Daoy (cell line): Measurements from ENCODE around the gene PCID2. TPM values are rescaled to one million over a fixed set of nuclear protein-coding genes. Genes with fewer than 3 reads are reported as not detected.
A peak's percentile ranks its signal among the peaks of the same experiment; 100 is the strongest.

Experiments
- DNase-seq: peaks from one replicate; pipeline ENCODE4 v3.0.0-alpha.2; 2015; ENCODE audit warnings: low read depth
- total RNA-seq: library from RNA; depleted of rRNA; stranded (reverse); fragments of >200 nt; shearing (Covaris generic); gene quantifications from 2 replicates; pipeline ENCODE4 v1.2.3, GENCODE V29; 2014

Gene PCID2
- total RNA-seq, 1 experiment from 2014 or later, result 43.3 TPM

DNA sequence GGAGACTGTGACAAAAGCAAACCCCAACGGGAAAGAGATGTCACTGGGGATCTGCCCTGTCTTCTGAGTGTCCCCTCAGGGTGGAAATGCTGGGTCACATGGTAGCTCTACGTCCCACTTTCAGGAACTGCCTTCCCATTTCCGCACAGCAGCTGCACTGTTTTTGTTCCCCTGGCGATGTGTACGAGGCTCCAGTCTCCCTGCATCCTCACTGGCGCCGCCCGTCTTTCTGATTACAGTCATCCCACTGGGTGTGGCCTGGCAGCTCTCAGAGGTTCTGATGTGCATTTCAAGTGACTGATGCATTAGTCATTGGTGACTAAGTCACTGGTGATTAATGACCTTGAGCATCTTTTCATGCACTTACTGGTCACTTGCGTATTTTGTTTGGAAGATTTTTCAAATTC lies 21.2 kb downstream of the PCID2 start:
- peak; percentile 97 for DNase-seq

DNA sequence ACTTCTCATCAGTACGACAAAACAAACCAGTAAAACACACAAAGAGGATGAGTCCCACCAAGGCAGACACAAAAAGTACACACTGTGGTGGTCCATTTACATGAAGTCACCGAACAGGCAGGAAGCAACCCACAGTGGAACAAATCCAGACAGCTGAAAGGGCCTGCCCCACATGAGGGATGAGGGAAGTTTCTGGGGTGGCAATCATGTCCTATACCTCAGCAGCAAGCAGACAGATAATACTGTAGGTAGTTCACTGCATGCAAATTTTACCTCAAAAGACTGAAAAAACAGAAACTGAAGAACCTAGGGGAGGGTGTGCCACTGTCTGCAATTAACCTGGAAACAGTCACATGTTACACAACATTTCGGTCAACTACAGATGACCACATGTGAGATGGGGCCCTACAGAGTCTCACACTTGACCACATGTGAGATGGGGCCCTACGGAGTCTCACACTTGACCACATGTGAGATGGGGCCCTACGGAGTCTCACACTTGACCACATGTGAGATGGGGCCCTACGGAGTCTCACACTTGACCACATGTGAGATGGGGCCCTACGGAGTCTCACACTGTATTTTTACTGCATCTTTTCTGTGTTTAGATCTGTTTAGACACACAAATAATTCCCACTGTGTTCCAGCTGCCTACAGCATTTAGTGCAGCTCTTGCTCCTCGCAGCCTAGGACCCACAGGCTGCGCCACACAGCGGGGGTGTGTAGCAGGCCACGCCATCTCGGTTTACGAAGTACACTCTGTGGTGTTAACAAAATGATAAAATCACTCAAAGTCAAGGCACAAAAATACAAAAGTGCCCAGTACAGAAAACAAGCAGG lies 22.2 kb downstream of the PCID2 start:
- no peak for DNase-seq

DNA sequence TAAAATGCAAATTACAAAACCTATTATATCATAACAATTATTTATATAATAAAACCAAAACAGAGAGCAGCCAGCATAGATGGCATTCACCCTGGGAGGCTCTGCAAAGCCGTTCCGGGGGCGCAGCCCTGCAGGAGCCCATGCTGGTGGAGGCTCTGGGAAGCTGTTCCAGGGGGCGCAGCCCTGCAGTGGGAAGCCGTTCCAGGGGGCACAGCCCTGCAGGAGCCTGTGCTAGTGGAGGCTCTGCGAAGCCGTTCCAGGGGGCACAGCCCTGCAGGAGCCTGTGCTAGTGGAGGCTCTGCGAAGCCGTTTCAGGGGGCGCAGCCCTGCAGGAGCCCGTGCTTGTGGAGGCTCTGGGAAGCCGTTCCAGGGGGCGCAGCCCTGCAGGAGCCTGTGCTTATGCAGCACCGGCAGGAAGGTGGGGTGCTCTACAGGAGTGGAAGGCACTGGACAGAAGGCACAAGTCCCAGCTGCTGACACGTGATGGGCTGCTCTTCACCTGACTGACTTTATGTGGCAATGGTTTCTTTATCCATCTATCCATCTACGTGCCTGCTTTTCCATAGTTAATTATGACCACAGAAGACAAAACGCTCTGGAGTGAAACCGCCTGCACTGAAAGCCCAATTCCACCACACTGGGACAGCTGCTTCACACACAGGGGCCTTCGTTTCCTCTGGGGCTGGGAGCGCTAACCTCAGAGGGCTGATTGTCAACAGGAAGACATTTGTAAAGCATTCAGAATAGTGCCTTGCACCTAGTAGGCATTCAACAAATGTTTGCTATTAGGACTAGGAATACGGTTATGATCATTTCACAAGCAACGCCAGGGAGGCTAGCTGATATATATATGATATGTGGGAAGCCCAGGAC lies 23.7 kb downstream of the PCID2 start:
- DNase-seq, result no peak

DNA sequence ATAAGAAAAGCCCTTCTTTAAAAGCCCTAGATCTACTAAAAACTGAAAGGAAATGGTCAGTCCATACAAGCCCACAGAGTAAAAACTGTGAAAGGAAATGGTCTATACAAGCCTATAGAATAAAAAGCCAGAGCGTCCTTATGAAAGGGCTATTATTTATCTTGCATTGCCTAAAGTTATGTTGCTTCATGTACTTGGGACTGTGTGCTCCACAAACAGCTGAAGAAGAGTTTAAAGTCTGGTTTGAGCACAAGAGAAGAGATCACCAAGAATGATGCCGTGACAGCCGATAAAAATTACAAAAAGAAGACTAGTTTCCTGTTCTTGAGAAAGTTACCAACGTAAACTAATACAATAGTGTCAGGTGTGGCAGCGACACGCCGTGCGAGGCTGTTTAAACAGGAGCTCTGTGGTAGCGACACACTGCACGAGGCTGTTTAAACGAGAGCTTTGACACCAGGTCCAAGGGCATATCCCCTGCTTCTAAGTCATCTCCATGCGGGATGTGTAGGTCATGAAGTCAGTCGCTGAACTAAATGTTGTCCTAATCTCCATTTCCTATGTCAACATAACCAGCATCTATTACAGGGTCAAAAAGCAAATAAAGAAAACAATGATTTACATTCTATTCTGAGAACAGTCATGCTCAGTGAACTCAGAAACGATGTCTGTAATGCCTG lies 24.9 kb downstream of the PCID2 start:
- no peak for DNase-seq

DNA sequence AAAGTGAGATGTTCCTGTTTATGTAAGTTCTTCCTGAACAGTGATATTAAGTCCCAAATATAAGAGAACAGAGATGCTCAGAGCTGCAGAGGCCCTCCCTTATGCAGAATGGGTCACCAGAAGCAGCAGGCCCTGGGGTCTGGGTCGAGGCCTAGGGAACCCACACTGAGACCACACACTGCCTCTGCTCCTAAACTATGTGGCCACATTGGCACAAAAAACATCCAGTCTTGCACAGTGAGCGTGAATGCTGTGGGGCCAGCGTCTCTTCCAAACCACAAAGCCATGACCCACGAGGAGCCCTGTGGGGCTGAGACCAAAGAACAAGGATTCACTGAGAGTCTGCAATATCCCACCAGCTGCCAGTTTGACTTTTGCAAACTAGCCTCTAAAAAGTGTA lies 26.4 kb downstream of the PCID2 start:
- no peak for DNase-seq

DNA sequence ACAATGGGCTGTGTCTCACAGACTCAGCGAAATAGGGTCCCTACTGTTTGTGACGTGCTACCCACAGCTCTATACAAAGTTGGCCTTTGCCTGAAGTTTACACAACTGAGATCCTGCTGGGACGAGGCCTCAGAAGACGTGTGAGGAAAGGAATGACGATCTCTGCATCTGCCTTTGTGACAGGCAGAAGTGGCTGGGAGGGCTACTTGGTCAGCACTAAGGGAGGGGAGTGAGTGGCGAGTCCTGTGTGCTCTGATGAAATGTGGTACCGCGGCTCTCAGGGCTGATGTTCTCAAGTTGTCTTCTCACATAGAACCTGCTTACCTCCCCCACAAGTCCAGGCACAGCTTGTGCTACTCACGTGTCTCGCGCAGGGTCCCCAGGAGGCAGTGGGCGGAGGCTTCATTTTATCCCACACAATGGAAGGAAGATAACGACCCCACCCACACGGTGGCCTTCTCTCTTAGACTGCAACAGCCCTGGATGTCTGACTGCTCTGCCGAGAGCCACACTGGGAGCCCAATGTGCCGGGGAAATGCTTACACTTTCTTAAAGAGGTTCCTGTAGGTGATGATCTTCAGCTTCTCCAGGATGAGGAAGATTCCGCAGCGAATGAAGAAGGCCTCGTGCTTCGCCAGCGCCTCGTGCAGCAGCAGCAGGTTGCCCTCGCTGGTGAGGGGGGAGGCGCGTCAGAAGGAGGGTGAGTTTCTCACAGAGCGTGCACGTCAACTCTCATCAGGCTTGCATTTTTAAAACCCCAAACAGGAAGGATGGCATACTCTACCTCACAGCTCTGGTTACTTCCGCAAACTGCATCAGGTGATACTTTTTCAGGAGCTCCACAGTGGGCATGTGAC lies 28.9 kb downstream of the PCID2 start:
- no peak for DNase-seq

DNA sequence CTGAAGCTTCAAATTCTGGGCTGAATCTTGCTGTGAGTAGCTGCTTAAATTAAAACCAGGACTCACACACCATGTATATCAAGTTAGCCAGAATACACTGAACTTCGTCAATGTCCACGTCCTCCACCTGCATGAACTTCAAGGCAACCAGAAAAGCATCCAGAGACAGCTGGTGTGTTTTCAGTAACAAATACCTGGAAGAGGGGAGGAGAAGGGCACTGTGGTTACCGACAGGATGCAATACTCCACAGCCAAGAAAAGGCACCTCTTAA lies 29.6 kb downstream of the PCID2 start:
- no peak for DNase-seq

DNA sequence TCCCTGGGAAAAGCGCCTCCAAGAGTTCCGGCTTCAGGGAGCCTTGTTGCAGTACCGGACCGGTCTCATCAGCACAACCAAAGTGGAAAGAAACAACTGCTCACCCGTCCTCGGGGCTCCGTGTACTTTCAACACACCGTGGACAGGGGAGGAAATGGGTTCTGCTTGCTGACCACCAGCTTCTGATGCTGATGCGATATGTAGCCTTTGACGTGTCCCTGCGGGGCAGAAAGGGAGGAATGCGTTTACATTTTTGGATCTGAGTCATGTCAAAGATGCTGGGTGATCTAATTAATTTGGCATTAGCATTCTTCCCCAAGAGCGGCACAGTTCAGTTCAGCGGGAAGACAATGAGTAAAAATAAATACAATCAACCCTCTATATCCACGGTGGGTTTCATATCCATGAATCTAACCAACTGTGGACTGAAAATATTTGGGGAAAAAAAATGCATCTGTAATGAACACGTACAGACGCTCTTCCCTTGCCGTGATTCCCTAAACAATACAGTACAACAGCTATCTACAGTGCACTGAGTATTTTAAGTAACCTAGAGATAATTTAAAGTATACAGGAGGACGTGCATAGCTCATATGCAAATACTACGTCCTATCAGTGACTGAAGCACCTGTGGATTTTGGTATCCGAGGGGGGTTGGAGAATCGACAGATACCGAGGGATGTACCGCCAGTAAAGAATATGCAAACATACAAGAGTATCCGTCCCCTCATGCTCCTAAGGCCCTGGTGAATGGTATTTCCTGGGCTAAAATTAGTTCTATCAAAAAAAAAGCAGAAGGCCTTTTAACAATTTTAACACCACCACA lies 30.2 kb downstream of the PCID2 start:
- DNase-seq, result peak; percentile 78

DNA sequence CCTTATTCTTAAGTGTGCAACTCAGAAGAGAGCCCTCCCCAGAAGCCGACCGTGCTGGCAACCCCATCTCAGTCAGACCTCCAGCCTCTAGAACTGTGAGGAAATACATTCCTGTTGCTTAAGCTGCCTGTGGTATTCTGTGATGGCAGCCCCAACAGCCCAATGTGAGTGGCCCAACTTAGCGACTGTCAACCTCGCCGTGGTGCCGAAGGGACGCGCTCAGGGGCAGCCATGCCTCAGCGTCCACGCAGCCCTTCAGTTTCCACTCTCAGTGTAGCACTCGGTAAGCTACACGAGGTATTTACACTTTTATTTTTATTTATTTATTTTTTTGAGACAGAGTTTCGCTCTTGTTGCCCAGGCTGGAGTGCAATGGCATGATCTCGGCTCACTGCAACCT lies 31.6 kb downstream of the PCID2 start:
- DNase-seq, result no peak

DNA sequence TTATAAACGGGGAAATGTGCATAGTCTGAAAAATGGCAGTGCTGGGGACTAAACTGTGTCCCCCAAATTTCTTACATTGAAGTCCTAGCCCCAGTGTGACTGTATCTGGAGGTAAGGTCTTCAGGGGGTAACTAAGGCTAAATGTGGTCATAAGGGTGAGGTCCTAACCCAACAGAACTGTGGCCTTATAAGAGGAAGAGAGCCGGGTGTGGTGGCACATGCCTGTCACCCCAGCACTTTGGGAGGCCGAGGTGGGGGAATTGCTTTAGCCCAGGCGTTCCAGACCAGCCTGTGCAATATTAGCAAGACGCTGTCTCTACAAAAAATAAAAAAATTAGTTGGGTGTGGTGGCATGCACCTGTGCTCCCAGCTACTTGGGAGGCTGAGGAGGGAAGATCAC lies 32.2 kb downstream of the PCID2 start:
- no peak for DNase-seq

DNA sequence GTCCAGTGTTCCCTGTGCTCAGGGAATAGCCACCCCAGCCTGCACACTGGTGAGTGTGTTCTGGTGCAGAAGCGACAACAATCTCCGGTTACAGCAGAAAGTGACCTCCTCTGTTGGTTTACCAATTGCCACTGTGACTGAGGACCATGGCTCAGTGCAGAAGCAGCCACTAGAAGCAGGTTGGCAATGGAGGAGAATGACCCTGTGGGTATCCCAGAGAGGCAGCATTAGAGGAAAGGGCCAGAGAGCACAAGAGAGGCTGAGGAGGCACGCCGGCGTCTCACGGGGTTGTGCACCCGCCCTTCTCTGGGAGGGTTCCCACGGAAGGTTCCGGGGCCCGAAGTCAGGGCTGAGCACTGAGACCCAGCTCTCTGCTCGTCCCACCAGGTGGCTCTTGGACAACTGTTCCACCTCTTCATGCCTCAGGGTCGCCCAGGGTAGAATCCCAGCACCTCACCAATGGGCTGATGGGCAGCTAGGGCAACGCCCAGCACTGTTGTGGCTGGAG lies 36.0 kb downstream of the PCID2 start:
- DNase-seq, result no peak

DNA sequence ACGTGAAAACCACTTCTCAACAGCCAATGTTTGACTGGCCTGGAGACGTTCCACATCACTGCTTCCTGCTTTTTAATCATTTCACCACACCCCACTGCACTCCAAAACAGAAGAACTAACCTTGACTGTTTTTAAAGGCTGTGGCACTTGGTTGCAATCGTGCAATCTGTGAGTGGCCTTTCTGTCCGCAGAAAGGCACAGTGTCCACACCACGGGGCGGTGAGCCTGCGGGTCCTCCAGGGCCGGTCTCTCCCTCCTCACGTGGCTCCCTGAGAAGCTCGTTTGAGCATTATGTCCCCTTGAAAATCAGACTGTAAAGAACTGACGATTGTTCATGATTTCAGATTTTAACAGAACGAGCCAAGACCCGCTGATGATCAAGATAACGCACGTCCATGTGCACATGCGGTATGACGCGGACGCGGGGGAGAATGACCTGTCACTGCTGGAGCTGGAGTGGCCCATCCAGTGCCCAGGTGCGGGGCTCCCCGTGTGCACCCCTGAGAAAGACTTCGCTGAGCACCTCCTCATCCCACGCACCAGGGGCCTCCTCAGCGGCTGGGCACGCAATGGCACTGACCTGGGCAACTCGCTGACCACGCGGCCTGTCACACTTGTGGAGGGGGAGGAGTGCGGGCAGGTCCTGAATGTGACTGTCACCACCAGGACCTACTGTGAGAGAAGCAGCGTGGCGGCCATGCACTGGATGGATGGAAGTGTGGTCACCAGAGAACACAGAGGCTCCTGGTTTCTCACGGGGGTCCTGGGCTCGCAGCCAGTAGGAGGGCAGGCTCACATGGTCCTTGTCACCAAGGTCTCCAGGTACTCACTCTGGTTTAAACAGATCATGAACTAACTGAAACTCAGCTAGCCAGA lies 37.0 kb downstream of the PCID2 start:
- no peak for DNase-seq

DNA sequence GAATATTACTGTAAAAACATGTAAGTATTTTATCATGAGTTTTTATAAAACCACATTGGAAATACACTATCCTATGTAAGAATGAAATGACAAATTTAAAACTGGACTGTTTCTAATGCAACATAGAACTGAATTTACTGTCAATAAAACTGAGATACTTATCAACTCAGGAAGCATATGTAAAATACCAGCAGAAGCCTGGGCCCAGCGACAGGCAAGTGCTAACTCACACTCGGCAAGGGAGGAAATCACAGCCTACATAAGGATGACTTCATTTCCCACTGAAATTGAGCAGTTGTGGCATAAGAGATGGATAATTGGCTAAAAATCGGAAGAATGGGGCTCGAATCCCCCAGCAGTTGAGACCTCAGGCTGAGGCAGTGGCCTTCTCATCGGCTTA lies 38.0 kb downstream of the PCID2 start:
- DNase-seq, result no peak

DNA sequence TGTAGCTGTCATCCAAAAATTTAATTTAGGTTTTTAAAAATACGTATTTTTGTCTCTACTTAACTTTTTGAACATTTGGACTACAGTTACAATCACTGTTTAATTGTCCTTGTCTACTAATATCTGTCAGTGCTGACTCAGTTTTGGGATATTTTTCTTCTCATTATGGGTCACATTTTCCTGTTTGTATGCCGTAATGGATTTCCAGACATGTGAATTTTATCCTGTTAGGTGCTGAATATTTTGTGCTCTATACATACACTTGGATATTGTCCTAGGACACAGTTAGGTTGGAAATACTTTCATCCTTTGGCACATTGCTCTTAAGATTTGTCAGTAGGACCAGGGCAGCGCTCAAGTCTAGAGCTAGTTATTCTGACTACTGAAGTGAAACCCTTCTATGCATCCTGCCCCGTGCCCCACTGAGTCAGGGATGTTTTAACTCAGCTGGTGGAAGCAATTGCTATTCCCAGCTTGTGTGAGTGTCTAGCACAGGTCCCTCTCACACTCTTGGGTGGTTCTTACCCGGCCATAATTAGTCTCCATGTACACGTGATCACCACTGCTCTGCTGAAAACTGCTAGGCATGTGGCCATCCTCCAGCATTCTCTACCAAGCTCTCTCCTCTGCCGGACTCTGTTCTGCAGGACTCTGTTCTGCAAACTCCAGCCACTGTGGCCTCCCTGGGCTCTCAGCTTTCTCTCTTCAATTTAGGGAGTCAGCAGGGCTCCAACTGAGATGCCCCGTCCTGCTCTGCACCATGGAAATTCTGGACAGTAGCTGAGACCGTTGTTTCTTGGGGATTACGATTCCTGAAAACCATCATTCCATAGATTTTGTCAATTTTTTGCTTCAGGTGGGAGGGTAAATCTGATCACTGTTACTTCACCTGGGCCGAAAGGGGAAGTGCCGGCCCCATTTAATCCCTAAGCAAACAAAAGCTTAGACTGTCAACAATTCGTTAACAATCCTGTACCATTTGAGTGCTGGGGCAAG lies 38.9 kb downstream of the PCID2 start:
- no peak for DNase-seq

DNA sequence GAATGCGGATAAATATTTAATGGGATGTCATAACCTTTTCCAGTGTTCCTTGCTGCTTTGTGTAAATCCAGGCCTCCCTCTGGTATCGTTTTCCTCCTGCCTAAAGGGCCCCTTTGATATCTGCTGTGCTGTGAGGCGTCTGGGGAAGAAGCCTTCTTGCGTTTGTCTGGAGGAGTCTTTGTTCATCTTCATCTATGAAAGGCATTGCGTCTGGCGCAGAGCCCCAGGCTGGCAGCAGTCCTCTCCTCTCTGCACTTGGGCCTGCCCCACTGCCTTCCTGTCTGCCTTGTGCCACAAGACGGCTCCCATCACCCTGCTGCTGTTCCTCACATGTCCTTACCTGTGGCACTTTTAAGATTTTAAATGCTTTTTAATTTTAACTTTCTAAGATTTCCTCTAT lies 40.3 kb downstream of the PCID2 start:
- DNase-seq, result no peak

DNA sequence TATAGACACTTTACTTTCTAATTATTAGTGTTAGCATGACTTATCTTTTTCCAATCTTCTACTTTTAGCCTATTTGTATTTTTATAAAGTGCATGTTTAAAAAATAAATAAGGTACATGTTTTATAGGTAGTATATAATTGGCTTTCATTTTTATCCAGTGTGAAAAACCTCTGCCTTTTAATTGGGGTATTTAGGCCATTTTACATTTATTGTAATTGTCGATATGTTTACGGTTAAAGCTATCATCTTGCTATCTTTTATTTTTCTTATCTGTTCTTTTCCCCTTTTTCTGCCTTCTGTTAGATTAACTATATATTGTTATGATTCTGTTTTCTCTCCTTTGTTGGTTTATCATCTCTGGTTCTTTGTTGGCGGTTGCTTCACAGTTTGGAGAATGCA lies 40.9 kb downstream of the PCID2 start:
- DNase-seq, result no peak

DNA sequence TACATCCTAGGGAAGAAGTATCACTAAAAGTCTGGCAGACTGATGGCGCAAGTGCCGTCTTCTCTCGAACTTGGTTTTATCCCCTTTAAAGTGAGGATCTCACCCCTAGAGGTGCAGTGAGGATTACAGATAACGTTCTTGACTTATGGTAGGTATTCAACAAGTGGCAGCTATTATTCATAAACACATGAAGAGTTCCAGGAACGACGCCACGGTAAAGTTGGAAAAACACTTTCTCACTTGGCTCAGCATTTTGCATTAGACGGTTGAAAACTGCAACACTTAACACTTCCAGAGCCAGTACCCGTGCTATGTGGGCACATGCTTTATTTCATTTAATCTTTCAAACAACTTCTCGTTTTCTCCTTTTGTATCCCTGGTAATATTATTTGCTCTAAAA lies 41.3 kb downstream of the PCID2 start:
- DNase-seq, result no peak

DNA sequence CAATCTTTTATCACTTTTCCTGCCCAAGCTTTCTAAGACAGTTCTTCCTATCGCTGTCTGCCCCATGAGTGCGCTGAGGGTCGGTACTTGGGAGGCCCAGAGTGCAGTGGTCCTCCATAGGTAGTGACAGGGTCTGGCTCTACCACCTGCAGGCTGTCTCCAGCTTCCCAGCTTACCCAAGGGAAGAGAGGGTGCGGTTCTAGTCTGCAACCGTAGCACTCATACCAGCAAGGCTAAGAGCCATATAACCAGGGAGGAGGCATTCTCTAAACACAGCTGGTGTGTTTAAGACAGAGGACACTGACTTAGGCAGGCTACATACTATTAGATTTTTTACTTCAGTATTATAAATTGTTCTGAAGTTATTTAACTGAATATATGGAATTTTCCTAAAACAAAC lies 41.8 kb downstream of the PCID2 start:
- no peak for DNase-seq
